Gastrocnemius medialis (tissue), 4 donors: ENCODE data around the gene STON2. TPM values are rescaled to one million over a fixed set of nuclear protein-coding genes. Genes with fewer than 3 reads are reported as not detected.

Experiments
- ATAC-seq, 2 donors: fragments of 150-250 bp; one replicate each; pipeline ENCODE4 v1.9.1; 2016
- DNase-seq, 2 donors: peaks; one replicate each; pipeline ENCODE4 v3.0.0-alpha.2; 2019
- H3K27ac ChIP-seq, 4 donors: fragments of 200-600 bp; sonication (generic); 1 replicate in 1 of 4; 2 replicates in 3 of 4; pipeline ENCODE4 v1.5.1; 2016 to 2018; ENCODE audit warnings: mild to moderate bottlenecking in 2 of 4, moderate library complexity in 1 of 4
- H3K27me3 ChIP-seq, 3 donors: fragments of 200-600 bp; sonication (generic) in 2 of 3; 1 replicate in 1 of 3; 2 replicates in 2 of 3; pipeline versions ENCODE4 v1.5.1 to v1.6.0; 2016 to 2019; ENCODE audit warnings: mild to moderate bottlenecking in 1 of 3, moderate library complexity in 1 of 3
- H3K36me3 ChIP-seq, 2 donors: fragments of 200-600 bp; sonication (generic) in 1 of 2; one replicate each; pipeline ENCODE4 v1.5.1; 2017 to 2018
- H3K4me1 ChIP-seq, 2 donors: fragments of 200-600 bp; sonication (generic) in 1 of 2; one replicate each; pipeline ENCODE4 v1.5.1; 2016 to 2017; ENCODE audit warnings: mild to moderate bottlenecking in 2 of 2
- H3K4me3 ChIP-seq, 4 donors: fragments of 200-600 bp; sonication (generic) in 3 of 4; 1 replicate in 1 of 4; 2 replicates in 3 of 4; pipeline ENCODE4 v1.5.1; 2016 to 2019; ENCODE audit warnings: mild to moderate bottlenecking in 2 of 4
- H3K9me3 ChIP-seq, 3 donors: fragments of 200-600 bp; sonication (generic) in 2 of 3; 1 replicate in 1 of 3; 2 replicates in 2 of 3; pipeline ENCODE4 v1.5.1; 2016 to 2019
- POLR2A ChIP-seq, 2 donors: fragments of 450-650 bp; IDR thresholded peaks; one replicate each; pipeline ENCODE4 v1.6.1; 2017; ENCODE audit warnings: antibody characterized with exemption in 2 of 2, mild to moderate bottlenecking in 2 of 2, moderate library complexity in 2 of 2
- in situ Hi-C, 4 donors: fragments of 200-750 bp; cut with MboI; loops; one replicate each; pipeline versions ENCODE4 v1.15.0 to v1.8.0; 2017; ENCODE audit warnings: low sequenced_read_pairs in 4 of 4
- intact Hi-C: fragments of 100-400 bp; cut with DNase I; formaldehyde crosslinking; loops from one replicate; pipeline ENCODE4 v1.15.1; 2023; ENCODE audit warnings: low total_unique reads
- total RNA-seq, 4 donors: library from RNA; depleted of rRNA; stranded (reverse); fragments of >200 nt; gene quantifications; one replicate each; pipeline versions ENCODE4 v1.1.0 to v1.2.3, GENCODE V29; 2016
- TF ChIP-seq, protein P1 (sequence below), 5 experiments: fragments of 450-650 bp in 3 of 5; fragments of 200-600 bp in 2 of 5; sonication (generic) in 2 of 5; IDR thresholded peaks in 4 of 5; conservative IDR thresholded peaks in 1 of 5; 1 replicate in 4 of 5; 2 replicates in 1 of 5; pipeline ENCODE4 v1.5.1; 2016 to 2019; ENCODE audit warnings: antibody characterized with exemption in 5 of 5, mild to moderate bottlenecking in 3 of 5, moderate library complexity in 3 of 5

Gene STON2
- total RNA-seq, 4 donors from 2014 or later: 60.2 to 198 (median 161) TPM

GRCh38 chr14:81412779-81413178, 12.7 kb upstream of the STON2 start:
- Histone ChIP-seq H3K4me1 (peaks cover 10 to 17% of the 10 kb centered on the region in 2 donors), H3K4me3 (no peak overlapping the region), H3K9me3 (no peaks in the 10 kb centered on the region), H3K27me3 (no peaks in the 10 kb centered on the region), H3K36me3 (no peaks in the 10 kb centered on the region), H3K27ac (no peak overlapping the region)
- ATAC-seq (no peak), DNase-seq (no peak)
- in situ Hi-C loops (no loop called here), intact Hi-C loops (no loop called here)
- TF ChIP-seq, protein P1, sequence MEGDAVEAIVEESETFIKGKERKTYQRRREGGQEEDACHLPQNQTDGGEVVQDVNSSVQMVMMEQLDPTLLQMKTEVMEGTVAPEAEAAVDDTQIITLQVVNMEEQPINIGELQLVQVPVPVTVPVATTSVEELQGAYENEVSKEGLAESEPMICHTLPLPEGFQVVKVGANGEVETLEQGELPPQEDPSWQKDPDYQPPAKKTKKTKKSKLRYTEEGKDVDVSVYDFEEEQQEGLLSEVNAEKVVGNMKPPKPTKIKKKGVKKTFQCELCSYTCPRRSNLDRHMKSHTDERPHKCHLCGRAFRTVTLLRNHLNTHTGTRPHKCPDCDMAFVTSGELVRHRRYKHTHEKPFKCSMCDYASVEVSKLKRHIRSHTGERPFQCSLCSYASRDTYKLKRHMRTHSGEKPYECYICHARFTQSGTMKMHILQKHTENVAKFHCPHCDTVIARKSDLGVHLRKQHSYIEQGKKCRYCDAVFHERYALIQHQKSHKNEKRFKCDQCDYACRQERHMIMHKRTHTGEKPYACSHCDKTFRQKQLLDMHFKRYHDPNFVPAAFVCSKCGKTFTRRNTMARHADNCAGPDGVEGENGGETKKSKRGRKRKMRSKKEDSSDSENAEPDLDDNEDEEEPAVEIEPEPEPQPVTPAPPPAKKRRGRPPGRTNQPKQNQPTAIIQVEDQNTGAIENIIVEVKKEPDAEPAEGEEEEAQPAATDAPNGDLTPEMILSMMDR (IDR thresholded peaks at IDR 0.05 in 4 of 5, conservative IDR thresholded peaks at IDR 0.05 in 1 of 5): no peak
- TF ChIP-seq POLR2A (IDR thresholded peaks at IDR 0.05): no peak

- peak overlapping the region in 2 of 4 donors; percentile 83 to 84 for H3K27ac ChIP-seq
- no peaks in the 10 kb centered on the region for H3K36me3 ChIP-seq
- no peak overlapping the region for H3K4me3 ChIP-seq
- DNase-seq (no peak), ATAC-seq (no peak)
- no peaks in the 10 kb centered on the region for H3K9me3 ChIP-seq
- intact Hi-C loops (no loop called here), in situ Hi-C loops (loop anchor here in 1 of 4 donors (5.0 kb wide), 1 partner anchor 34 kb away; no protein-coding TSS in a partner anchor)
- no peaks in the 10 kb centered on the region for H3K27me3 ChIP-seq
- no peak for TF ChIP-seq POLR2A (IDR thresholded peaks at IDR 0.05)
- TF ChIP-seq, protein P1 (IDR thresholded peaks at IDR 0.05 in 4 of 5, conservative IDR thresholded peaks at IDR 0.05 in 1 of 5): no peak
- peaks cover 28 to 30% of the 10 kb centered on the region in 2 donors for H3K4me1 ChIP-seq
These were observed 8.5 kb upstream of the STON2 start for GRCh38 chr14:81408595-81408994.

DNA sequence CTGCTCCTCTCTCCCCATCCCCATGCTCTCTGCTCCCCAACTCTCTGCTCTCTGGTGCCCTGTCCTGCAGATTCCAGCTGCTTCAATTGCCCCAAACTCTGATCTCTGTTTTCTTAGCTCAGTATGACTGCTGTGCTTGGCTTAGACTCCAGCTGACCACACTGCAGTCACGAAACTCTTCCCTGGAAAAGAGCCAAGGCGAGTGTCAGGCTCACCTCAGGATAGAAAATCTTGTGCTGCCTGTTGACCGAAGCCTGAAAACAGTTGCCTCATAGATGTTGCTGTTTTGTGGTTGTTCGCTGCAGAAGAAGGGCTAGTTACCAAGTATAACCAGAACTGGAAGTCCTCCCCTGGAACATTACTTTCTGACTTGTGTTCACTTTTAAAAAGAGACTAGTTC, 6.7 kb upstream of the STON2 start:
- Histone ChIP-seq H3K27ac (peak overlapping the region; percentile 78 to 84 (median 83)), H3K4me1 (peaks cover 45 to 47% of the 10 kb centered on the region in 2 donors), H3K36me3 (no peaks in the 10 kb centered on the region), H3K27me3 (no peaks in the 10 kb centered on the region), H3K4me3 (no peak overlapping the region), H3K9me3 (no peaks in the 10 kb centered on the region)
- in situ Hi-C loops (loop anchor here in 1 of 4 donors (5.0 kb wide), 1 partner anchor 35 kb away; no protein-coding TSS in a partner anchor), intact Hi-C loops (no loop called here)
- DNase-seq: peak; percentile 90 to 92
- TF ChIP-seq, protein P1 (IDR thresholded peaks at IDR 0.05 in 4 of 5, conservative IDR thresholded peaks at IDR 0.05 in 1 of 5): no peak
- peak in 1 of 2 donors; percentile 19 for TF ChIP-seq POLR2A (IDR thresholded peaks at IDR 0.05)
- ATAC-seq: peak; percentile 93 to 97

DNA sequence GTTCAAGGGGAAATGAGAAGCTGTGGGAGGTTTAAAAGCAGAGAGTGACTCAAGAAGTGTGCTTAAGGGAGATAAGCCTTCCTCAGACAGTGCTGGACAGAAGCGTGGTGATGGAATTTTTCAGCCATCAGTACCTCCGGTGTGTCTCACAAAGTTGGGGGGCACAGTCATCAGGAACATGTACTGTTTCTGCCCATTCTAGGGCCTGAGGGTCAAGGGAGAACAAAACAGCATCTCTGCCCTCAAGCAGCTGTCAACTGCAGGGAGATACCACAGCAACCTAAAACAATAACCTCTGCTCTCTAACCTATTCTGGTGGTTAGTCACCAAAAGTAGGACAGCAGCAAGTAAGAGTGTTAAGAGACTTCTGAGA, 2.0 kb upstream of the STON2 start:
- peak; percentile 11 to 29 for ATAC-seq

More for the DNA sequence above, 2.0 kb upstream of the STON2 start:
- H3K4me1 ChIP-seq: peaks cover 52 to 59% of the 10 kb centered on the region in 2 donors
- intact Hi-C loops (loop anchor here (5.0 kb wide), 1 partner anchor 35 kb away; no protein-coding TSS in a partner anchor), in situ Hi-C loops (loop anchor here in 1 of 4 donors (5.0 kb wide), 1 partner anchor 45 kb away; no protein-coding TSS in a partner anchor)
- H3K27me3 ChIP-seq: no peaks in the 10 kb centered on the region
- DNase-seq: no peak
- no peaks in the 10 kb centered on the region for H3K9me3 ChIP-seq
- H3K36me3 ChIP-seq: peaks cover 0 to 11% of the 10 kb centered on the region in 2 donors
- TF ChIP-seq POLR2A (IDR thresholded peaks at IDR 0.05): no peak
- TF ChIP-seq, protein P1 (IDR thresholded peaks at IDR 0.05 in 4 of 5, conservative IDR thresholded peaks at IDR 0.05 in 1 of 5): no peak
- H3K27ac ChIP-seq: peak overlapping the region; percentile 85 to 95 (median 92)
- no peak overlapping the region for H3K4me3 ChIP-seq
